IMR-90 (cell line): ENCODE measurements around the gene PPFIBP2. TPM values are rescaled to one million over a fixed set of nuclear protein-coding genes. Genes with fewer than 3 reads are reported as not detected.
A peak's percentile ranks its signal among the peaks of the same experiment; 100 is the strongest.

Experiments used
- ATAC-seq: fragments of 200-7000 bp; cut with Tn5 transposase; 2 replicates; pipeline ENCODE4 v1.9.1; 2020; ENCODE audit warnings: low read depth, mild to moderate bottlenecking, moderate library complexity
- BruUV-seq: library from RNA; stranded (reverse); fragments of 400-500 nt; replicated peaks from 2 replicates; lab custom pipeline; 2021; lab: Mats Ljungman, UMichigan
- CTCF ChIA-PET: fragments of 300-600 bp; formaldehyde crosslinking; extraction: SDS; loops from one replicate; lab custom pipeline; 2021; ENCODE audit warnings: antibody characterized with exemption; lab: Yijun Ruan, JAX
- POLR2A ChIA-PET: fragments of 300-600 bp; sonication (Branson Sonifier 250); formaldehyde crosslinking; loops from one replicate; lab custom pipeline; 2022; ENCODE audit warnings: antibody characterized with exemption; ENCODE audit not compliant: unreplicated experiment; lab: Charles Lee
- DNase-seq: peaks from one replicate; pipeline ENCODE4 v3.0.0; 2013
- H2AFZ ChIP-seq: replicated peaks from 2 replicates; pipeline ENCODE3; 2013; ENCODE audit warnings: low read length, mild to moderate bottlenecking; ENCODE audit not compliant: poor library complexity
- H2AK5ac ChIP-seq: 2 replicates; pipeline ENCODE4 v1.6.1; 2013; ENCODE audit warnings: low read depth, low read length, inconsistent platforms
- H2AK9ac ChIP-seq: replicated peaks from 2 replicates; pipeline ENCODE3; 2013; ENCODE audit warnings: mild to moderate bottlenecking, low read depth, low read length, moderate library complexity; ENCODE audit not compliant: poor library complexity
- H2BK120ac ChIP-seq: 2 replicates; pipeline ENCODE4 v1.6.1; 2013; ENCODE audit warnings: low read depth, low read length, inconsistent platforms
- H2BK15ac ChIP-seq: 3 replicates; pipeline ENCODE4 v1.6.1; 2013; ENCODE audit warnings: low read depth, low read length, inconsistent platforms
- H2BK20ac ChIP-seq: 2 replicates; pipeline ENCODE4 v1.6.1; 2013; ENCODE audit warnings: low read depth, mild to moderate bottlenecking, inconsistent platforms, low read length, moderate library complexity
- H2BK5ac ChIP-seq: 2 replicates; pipeline ENCODE4 v1.6.1; 2013; ENCODE audit warnings: mild to moderate bottlenecking, low read depth, low read length, inconsistent platforms; ENCODE audit not compliant: poor library complexity, severe bottlenecking
- H3K14ac ChIP-seq: replicated peaks from 2 replicates; pipeline ENCODE4 v1.6.1; 2013; ENCODE audit warnings: low read depth, low read length, inconsistent platforms
- H3K18ac ChIP-seq: 2 replicates; pipeline ENCODE4 v1.6.1; 2013; ENCODE audit warnings: low read depth, low read length, control low read depth
- H3K23ac ChIP-seq: 2 replicates; pipeline ENCODE4 v1.6.1; 2013; ENCODE audit warnings: low read depth, low read length, inconsistent platforms
- H3K27ac ChIP-seq: 2 replicates; pipeline ENCODE4 v1.5.1; 2013; ENCODE audit warnings: mild to moderate bottlenecking, control low read depth, low read length; ENCODE audit not compliant: insufficient read depth
- H3K27me3 ChIP-seq: 2 replicates; pipeline ENCODE4 v1.6.1; 2013; ENCODE audit warnings: low read length; ENCODE audit not compliant: control insufficient read depth, insufficient read depth
- H3K36me3 ChIP-seq: 2 replicates; pipeline ENCODE4 v1.6.1; 2013; ENCODE audit warnings: low read length, mixed read lengths; ENCODE audit not compliant: control insufficient read depth, insufficient read depth
- H3K4ac ChIP-seq: 2 replicates; pipeline ENCODE4 v1.6.1; 2013; ENCODE audit warnings: low read depth, low read length, inconsistent platforms
- H3K4me1 ChIP-seq: 2 replicates; pipeline ENCODE4 v1.6.1; 2013; ENCODE audit warnings: low read length, mixed read lengths; ENCODE audit not compliant: control insufficient read depth, insufficient read depth
- H3K4me2 ChIP-seq: 2 replicates; pipeline ENCODE4 v1.6.1; 2013; ENCODE audit warnings: low read depth, mild to moderate bottlenecking, control low read depth, low read length, moderate library complexity
- H3K4me3 ChIP-seq: 2 replicates; pipeline ENCODE4 v1.5.1; 2013; ENCODE audit warnings: low read depth, mild to moderate bottlenecking, control low read depth, low read length, moderate library complexity; ENCODE audit not compliant: insufficient read depth
- H3K56ac ChIP-seq: 2 replicates; pipeline ENCODE4 v1.6.1; 2013; ENCODE audit warnings: low read length, inconsistent platforms; ENCODE audit not compliant: insufficient read depth; ENCODE audit errors: extremely low read depth
- H3K79me1 ChIP-seq, 2 experiments: 2 replicates each; pipeline ENCODE4 v1.6.1; 2013; ENCODE audit warnings: low read length in 2 of 2, inconsistent platforms in 1 of 2, low read depth in 1 of 2
- H3K9ac ChIP-seq: 2 replicates; pipeline ENCODE4 v1.6.1; 2013; ENCODE audit warnings: low read depth, low read length, control low read depth
- H3K9me1 ChIP-seq: 2 replicates; pipeline ENCODE4 v1.6.1; 2013; ENCODE audit warnings: low read length, inconsistent platforms; ENCODE audit not compliant: insufficient read depth
- H3K9me3 ChIP-seq: 2 replicates; pipeline ENCODE4 v1.6.1; 2013; ENCODE audit warnings: low read length; ENCODE audit not compliant: control insufficient read depth, insufficient read depth
- H4K20me1 ChIP-seq: 2 replicates; pipeline ENCODE4 v1.6.1; 2013; ENCODE audit warnings: low read length, inconsistent platforms; ENCODE audit not compliant: insufficient read depth
- H4K5ac ChIP-seq: 2 replicates; pipeline ENCODE4 v1.6.1; 2013; ENCODE audit warnings: mild to moderate bottlenecking, low read depth, low read length, control low read depth
- H4K8ac ChIP-seq, 2 experiments: 2 replicates each; pipeline ENCODE4 v1.6.1; 2013; ENCODE audit warnings: low read depth in 2 of 2, low read length in 2 of 2, control low read depth in 1 of 2, inconsistent platforms in 1 of 2
- H4K91ac ChIP-seq: 2 replicates; pipeline ENCODE4 v1.6.1; 2013; ENCODE audit warnings: low read depth, low read length, inconsistent platforms; ENCODE audit not compliant: insufficient read depth
- BHLHE40 ChIP-seq: fragments of 150-350 bp; IDR thresholded peaks from 2 replicates; pipeline ENCODE4 v1.6.1; 2016; ENCODE audit warnings: mild to moderate bottlenecking, low read depth, low read length
- CEBPB ChIP-seq: IDR thresholded peaks from 2 replicates; pipeline ENCODE4 v1.6.1; 2012; ENCODE audit warnings: low read depth, low read length, improper control_type of control experiment
- CHD1 ChIP-seq: IDR thresholded peaks from 2 replicates; pipeline ENCODE4 v1.6.1; 2012; ENCODE audit warnings: low read depth, low read length, improper control_type of control experiment
- FOS ChIP-seq: fragments of 150-350 bp; IDR thresholded peaks from 2 replicates; pipeline ENCODE4 v1.6.1; 2016; ENCODE audit warnings: low read depth, low read length
- MAFK ChIP-seq: IDR thresholded peaks from 2 replicates; pipeline ENCODE4 v1.6.1; 2012; ENCODE audit warnings: low read depth, low read length, improper control_type of control experiment
- MAZ ChIP-seq: IDR thresholded peaks from 2 replicates; pipeline ENCODE4 v1.6.1; 2012; ENCODE audit warnings: low read depth, mild to moderate bottlenecking, low read length, improper control_type of control experiment, moderate library complexity, borderline replicate concordance
- MXI1 ChIP-seq: IDR thresholded peaks from 2 replicates; pipeline ENCODE4 v1.6.1; 2012; ENCODE audit warnings: low read depth, mild to moderate bottlenecking, low read length, moderate library complexity, borderline replicate concordance
- NFE2L2 ChIP-seq: fragments of 150-350 bp; IDR thresholded peaks from 2 replicates; pipeline ENCODE4 v1.6.1; 2016; ENCODE audit warnings: low read depth, mild to moderate bottlenecking, low read length
- POLR2A ChIP-seq: IDR thresholded peaks from 2 replicates; pipeline ENCODE4 v1.6.1; 2012; ENCODE audit warnings: mild to moderate bottlenecking, low read depth, low read length
- RAD21 ChIP-seq: IDR thresholded peaks from 2 replicates; pipeline ENCODE4 v1.6.1; 2012; ENCODE audit warnings: low read length, improper control_type of control experiment
- RCOR1 ChIP-seq: IDR thresholded peaks from 2 replicates; pipeline ENCODE4 v1.6.1; 2012; ENCODE audit warnings: mild to moderate bottlenecking, low read length, improper control_type of control experiment; ENCODE audit not compliant: insufficient replicate concordance
- RFX5 ChIP-seq: IDR thresholded peaks from 2 replicates; pipeline ENCODE4 v1.8.0; 2012; ENCODE audit warnings: low read depth, mild to moderate bottlenecking, low read length, moderate library complexity
- SMC3 ChIP-seq: fragments of 150-350 bp; IDR thresholded peaks from 2 replicates; pipeline ENCODE4 v1.6.1; 2016; ENCODE audit warnings: low read depth, mild to moderate bottlenecking, antibody characterized with exemption, low read length, moderate library complexity
- WGBS, 2 experiments: methylation state at CpG; one replicate each; pipeline versions ENCODE4 v1.1.5 to v1.1.7; 2013; ENCODE audit warnings: missing lambda C conversion rate in 2 of 2; ENCODE audit not compliant: insufficient read length in 1 of 2; ENCODE audit errors: extremely low coverage in 2 of 2; 5-methylcytosine and 5-hydroxymethylcytosine counted together
- dilution Hi-C: fragments of 300-500 bp; cut with HindIII; formaldehyde crosslinking; loops from one replicate; pipeline ENCODE4 v1.14.3; 2018; ENCODE audit warnings: low sequenced_read_pairs; ENCODE audit not compliant: unreplicated experiment
- in situ Hi-C: fragments of 300-500 bp; cut with MboI; formaldehyde crosslinking; loops from 3 replicates; pipeline ENCODE4 v1.14.3; 2019; ENCODE audit warnings: low sequenced_read_pairs, inconsistent platforms, mixed read lengths
- intact Hi-C: fragments of 100-400 bp; cut with micrococcal nuclease; formaldehyde crosslinking; loops from 2 replicates; pipeline ENCODE4 v1.10.0; 2022
- polyA plus RNA-seq, 3 experiments: library from polyadenylated mRNA; depleted of rRNA; stranded (reverse); fragments of >200 nt; gene quantifications; 2 replicates each; pipeline ENCODE4 v1.2.3, GENCODE V29; 2012; ENCODE audit warnings: low replicate concordance in 1 of 3
- total RNA-seq: library from RNA; depleted of rRNA; stranded (reverse); fragments of >200 nt; gene quantifications from 2 replicates; pipeline ENCODE4 v1.2.3, GENCODE V29; 2012
- TF ChIP-seq, protein P1 (sequence below): fragments of 150-350 bp; IDR thresholded peaks from 2 replicates; pipeline ENCODE4 v1.6.1; 2016; ENCODE audit warnings: low read depth, mild to moderate bottlenecking, low read length, moderate library complexity, borderline replicate concordance
- TF ChIP-seq, protein P2 (sequence below): conservative IDR thresholded peaks from 2 replicates; pipeline ENCODE4 v1.5.1; 2012; ENCODE audit warnings: mild to moderate bottlenecking, low read depth, low read length, improper control_type of control experiment

Gene PPFIBP2
- total and polyA plus RNA-seq, 2 of the 4 experiments (the other 2 are of a cell fraction): 6.0 to 11.8 TPM

- 100% methylated on average over 1 of the region's 1 CpG; no CpG with 5 or more reads in 1 of the 2 experiments for WGBS, 2 experiments
- no peak overlapping the region for H3K4ac ChIP-seq
- no peaks in the 10 kb centered on the region; the same call in 1 of the 2 replicates for H3K36me3 ChIP-seq
- 0 out of 2 replicates have a peak, but pooled peaks cover 4% of the 10 kb centered on the region for H3K9me1 ChIP-seq
- H4K91ac ChIP-seq: no peak overlapping the region
- H3K9me3 ChIP-seq: no peaks in the 10 kb centered on the region
- dilution Hi-C loops: no loop called here
- no peak overlapping the region for H3K56ac ChIP-seq
- DNase-seq: no peak
- H2BK5ac ChIP-seq: no peak overlapping the region
- H4K8ac ChIP-seq: no peak overlapping the region
- CTCF ChIA-PET: interaction anchor here (1.0 kb wide), 1 partner anchor 23 kb away, joined by 4 read pairs; no protein-coding TSS in a partner anchor
- no peak overlapping the region for H2AK9ac ChIP-seq
- POLR2A ChIA-PET: no interaction called here
- no peak overlapping the region for H3K23ac ChIP-seq
- BruUV-seq: no TSS peak
- no peak overlapping the region for H3K27ac ChIP-seq
- H2AK5ac ChIP-seq: no peak overlapping the region
- in situ Hi-C loops: no loop called here
- no peaks in the 10 kb centered on the region for H3K27me3 ChIP-seq
- no peak overlapping the region for H2BK120ac ChIP-seq
- no peak overlapping the region; the same call in 1 of the 2 replicates for H3K18ac ChIP-seq
- no peaks in the 10 kb centered on the region for H3K79me1 ChIP-seq
- H4K5ac ChIP-seq: no peak overlapping the region
- peaks cover 9% of the 10 kb centered on the region; the same call in 1 of the 2 replicates for H3K4me1 ChIP-seq
- ATAC-seq: peak; percentile 46; the same call in 1 of the 2 replicates
- no peak overlapping the region for H2BK15ac ChIP-seq
- H3K9ac ChIP-seq: no peak overlapping the region
- no peak overlapping the region for H2BK20ac ChIP-seq
- H4K20me1 ChIP-seq: no peaks in the 10 kb centered on the region
- intact Hi-C loops: no loop called here
- no peak overlapping the region for H3K14ac ChIP-seq
- H3K4me3 ChIP-seq: no peak overlapping the region
- no peak overlapping the region for H2AFZ ChIP-seq
- no peak overlapping the region for H3K4me2 ChIP-seq
- TF ChIP-seq CEBPB: no peak
- TF ChIP-seq, protein P1, sequence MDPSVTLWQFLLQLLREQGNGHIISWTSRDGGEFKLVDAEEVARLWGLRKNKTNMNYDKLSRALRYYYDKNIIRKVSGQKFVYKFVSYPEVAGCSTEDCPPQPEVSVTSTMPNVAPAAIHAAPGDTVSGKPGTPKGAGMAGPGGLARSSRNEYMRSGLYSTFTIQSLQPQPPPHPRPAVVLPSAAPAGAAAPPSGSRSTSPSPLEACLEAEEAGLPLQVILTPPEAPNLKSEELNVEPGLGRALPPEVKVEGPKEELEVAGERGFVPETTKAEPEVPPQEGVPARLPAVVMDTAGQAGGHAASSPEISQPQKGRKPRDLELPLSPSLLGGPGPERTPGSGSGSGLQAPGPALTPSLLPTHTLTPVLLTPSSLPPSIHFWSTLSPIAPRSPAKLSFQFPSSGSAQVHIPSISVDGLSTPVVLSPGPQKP: no peak
- TF ChIP-seq SMC3: no peak
- no peak for TF ChIP-seq RAD21
- TF ChIP-seq FOS: no peak
- no peak for TF ChIP-seq RCOR1
- no peak for TF ChIP-seq POLR2A
- no peak for TF ChIP-seq RFX5
- TF ChIP-seq MXI1: no peak
- no peak for TF ChIP-seq MAZ
- no peak for TF ChIP-seq CHD1
- TF ChIP-seq NFE2L2: no peak
- no peak for TF ChIP-seq MAFK
- TF ChIP-seq, protein P2, sequence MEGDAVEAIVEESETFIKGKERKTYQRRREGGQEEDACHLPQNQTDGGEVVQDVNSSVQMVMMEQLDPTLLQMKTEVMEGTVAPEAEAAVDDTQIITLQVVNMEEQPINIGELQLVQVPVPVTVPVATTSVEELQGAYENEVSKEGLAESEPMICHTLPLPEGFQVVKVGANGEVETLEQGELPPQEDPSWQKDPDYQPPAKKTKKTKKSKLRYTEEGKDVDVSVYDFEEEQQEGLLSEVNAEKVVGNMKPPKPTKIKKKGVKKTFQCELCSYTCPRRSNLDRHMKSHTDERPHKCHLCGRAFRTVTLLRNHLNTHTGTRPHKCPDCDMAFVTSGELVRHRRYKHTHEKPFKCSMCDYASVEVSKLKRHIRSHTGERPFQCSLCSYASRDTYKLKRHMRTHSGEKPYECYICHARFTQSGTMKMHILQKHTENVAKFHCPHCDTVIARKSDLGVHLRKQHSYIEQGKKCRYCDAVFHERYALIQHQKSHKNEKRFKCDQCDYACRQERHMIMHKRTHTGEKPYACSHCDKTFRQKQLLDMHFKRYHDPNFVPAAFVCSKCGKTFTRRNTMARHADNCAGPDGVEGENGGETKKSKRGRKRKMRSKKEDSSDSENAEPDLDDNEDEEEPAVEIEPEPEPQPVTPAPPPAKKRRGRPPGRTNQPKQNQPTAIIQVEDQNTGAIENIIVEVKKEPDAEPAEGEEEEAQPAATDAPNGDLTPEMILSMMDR: no peak
- no peak for TF ChIP-seq BHLHE40
Measured at GRCh38 chr11:7595016-7595866, 81.4 kb downstream of the PPFIBP2 start.
